Lower leg skin (tissue), 3 donors: ENCODE measurements around the gene RCAN1.

ENCODE experiments used
- POLR2A ChIP-seq, 2 donors: fragments of 450-650 bp; IDR thresholded peaks; one replicate each; pipeline ENCODE4 v1.6.1; 2016 to 2017; ENCODE audit warnings: antibody characterized with exemption in 2 of 2, mild to moderate bottlenecking in 1 of 2, moderate library complexity in 1 of 2
- TF ChIP-seq, protein P1 (sequence below), 3 donors: fragments of 450-650 bp; IDR thresholded peaks; one replicate each; pipeline ENCODE4 v1.5.1; 2016; ENCODE audit warnings: antibody characterized with exemption in 3 of 3, mild to moderate bottlenecking in 3 of 3, moderate library complexity in 2 of 3

DNA sequence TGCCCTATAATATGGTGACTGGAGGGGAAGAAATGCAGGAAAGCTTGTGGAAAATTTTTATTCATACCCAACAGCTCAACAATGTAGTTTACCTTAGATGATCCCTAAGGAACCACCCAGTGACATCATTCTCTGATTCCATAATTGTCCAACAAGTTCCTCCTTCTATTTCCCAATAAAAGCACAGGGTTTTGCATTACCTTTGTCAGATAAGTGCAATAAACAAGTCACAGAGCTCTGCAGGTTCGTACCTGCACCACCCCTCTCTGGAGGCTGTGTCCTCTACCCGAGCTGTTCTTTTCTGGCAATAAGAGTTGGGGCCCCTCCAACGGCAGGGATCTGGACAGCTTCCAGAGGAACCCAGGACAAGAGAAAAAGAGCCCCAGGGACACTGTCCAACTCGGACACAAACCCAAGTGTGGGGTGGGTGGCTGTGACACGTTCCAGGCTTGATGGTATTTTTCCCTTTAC lies 38.8 kb downstream of the RCAN1 start:
- TF ChIP-seq, protein P1, sequence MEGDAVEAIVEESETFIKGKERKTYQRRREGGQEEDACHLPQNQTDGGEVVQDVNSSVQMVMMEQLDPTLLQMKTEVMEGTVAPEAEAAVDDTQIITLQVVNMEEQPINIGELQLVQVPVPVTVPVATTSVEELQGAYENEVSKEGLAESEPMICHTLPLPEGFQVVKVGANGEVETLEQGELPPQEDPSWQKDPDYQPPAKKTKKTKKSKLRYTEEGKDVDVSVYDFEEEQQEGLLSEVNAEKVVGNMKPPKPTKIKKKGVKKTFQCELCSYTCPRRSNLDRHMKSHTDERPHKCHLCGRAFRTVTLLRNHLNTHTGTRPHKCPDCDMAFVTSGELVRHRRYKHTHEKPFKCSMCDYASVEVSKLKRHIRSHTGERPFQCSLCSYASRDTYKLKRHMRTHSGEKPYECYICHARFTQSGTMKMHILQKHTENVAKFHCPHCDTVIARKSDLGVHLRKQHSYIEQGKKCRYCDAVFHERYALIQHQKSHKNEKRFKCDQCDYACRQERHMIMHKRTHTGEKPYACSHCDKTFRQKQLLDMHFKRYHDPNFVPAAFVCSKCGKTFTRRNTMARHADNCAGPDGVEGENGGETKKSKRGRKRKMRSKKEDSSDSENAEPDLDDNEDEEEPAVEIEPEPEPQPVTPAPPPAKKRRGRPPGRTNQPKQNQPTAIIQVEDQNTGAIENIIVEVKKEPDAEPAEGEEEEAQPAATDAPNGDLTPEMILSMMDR (IDR thresholded peaks at IDR 0.05), result no peak
- no peak for TF ChIP-seq POLR2A (IDR thresholded peaks at IDR 0.05)
